HG03378 (cell line): ENCODE measurements around the gene STX8.

Source experiments
- ATAC-seq: cut with Tn5 transposase; IDR thresholded peaks from one replicate; pipeline ENCODE4 v1.9.1; 2021; ENCODE audit warnings: mild to moderate bottlenecking, moderate library complexity; ENCODE audit not compliant: unreplicated experiment

STX8 gene

GRCh38 chr17:9446528-9446927 lies 129.1 kb downstream of the STX8 start:
- ATAC-seq, result no peak

GRCh38 chr17:9445424-9445823 lies 130.2 kb downstream of the STX8 start:
- no peak for ATAC-seq

GRCh38 chr17:9444687-9445086 lies 130.9 kb downstream of the STX8 start:
- ATAC-seq, result no peak

DNA sequence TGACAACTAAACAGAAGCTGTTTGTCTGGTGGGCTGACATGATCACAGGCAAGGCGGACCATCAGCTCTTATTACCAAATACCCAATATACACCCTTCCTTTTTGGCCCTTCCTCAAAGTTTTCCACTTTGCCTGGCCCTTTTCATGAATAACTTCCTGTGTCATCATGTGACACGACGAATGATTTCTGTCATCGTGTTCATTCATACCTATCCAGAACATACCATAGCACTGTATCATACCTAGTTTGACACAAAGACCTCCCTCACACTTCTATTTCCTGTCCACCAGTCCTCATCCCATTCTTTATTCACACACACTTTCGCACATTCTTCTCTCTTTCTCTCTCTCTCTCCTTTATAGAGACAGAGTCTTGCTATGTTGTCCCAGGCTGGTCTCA lies 131.8 kb downstream of the STX8 start:
- ATAC-seq, result no peak

DNA sequence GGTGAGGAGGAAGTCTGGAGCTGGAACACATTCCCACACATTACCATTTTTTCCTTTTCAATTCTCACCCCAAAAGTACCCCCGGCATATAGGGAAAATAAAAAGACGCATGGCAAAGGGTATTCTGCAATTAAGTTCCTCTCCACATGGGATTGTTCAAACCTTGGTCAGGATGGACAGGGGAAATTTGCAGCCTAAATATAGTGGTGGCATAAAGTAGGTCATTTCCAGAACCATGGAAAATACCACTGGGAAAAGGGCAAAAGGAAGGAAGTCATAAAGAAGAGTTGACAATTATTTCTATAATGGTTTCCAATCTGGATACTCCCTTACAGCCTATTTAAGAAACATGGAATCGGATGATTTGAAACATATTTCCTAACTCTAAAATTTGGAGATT lies 135.8 kb downstream of the STX8 start:
- ATAC-seq, result no peak

DNA sequence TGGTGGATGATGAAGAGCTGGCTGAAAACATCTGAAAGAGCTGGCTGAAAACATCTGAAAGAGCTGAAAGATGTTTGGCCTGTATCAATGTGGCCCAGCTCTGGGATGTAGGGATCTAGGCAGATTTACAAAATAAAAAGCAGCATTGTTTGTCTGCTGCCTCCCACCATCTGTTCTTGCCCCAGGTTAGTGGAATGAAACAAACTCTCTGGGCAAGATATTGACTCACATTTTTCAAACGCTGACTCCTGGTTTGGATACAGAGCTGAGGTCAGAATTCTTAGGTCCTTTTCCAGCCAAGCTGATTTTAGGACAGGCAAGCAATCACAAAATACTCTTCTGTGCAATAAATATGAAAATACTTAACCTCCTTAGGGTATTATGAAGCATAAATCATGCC lies 139.0 kb downstream of the STX8 start:
- ATAC-seq, result no peak

GRCh38 chr17:9435165-9435564 lies 140.5 kb downstream of the STX8 start:
- ATAC-seq, result no peak

GRCh38 chr17:9434642-9435057 lies 141.0 kb downstream of the STX8 start:
- ATAC-seq, result no peak

GRCh38 chr17:9432934-9433421 lies 142.6 kb downstream of the STX8 start:
- ATAC-seq, result no peak

- ATAC-seq, result no peak
Observed at GRCh38 chr17:9432134-9432885, 143.3 kb downstream of the STX8 start.

DNA sequence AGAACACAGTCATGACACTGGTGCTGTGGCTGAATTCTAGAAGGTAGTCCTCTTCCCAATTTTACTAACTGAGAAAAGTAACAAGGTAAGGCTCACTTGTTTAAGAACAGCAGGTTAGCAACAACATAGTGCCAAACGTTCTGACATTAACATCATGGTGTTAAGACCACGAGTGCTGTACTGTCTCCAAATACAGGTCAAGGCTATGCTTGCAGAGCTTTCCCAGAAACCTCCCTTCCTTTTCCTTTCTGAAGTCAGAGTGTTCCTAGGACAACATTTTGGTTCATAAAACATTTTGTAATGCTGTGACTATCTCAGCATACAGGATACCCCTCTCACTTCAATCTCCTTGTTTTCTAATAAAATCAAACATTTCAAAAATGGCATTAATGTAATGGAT lies 144.0 kb downstream of the STX8 start:
- no peak for ATAC-seq

DNA sequence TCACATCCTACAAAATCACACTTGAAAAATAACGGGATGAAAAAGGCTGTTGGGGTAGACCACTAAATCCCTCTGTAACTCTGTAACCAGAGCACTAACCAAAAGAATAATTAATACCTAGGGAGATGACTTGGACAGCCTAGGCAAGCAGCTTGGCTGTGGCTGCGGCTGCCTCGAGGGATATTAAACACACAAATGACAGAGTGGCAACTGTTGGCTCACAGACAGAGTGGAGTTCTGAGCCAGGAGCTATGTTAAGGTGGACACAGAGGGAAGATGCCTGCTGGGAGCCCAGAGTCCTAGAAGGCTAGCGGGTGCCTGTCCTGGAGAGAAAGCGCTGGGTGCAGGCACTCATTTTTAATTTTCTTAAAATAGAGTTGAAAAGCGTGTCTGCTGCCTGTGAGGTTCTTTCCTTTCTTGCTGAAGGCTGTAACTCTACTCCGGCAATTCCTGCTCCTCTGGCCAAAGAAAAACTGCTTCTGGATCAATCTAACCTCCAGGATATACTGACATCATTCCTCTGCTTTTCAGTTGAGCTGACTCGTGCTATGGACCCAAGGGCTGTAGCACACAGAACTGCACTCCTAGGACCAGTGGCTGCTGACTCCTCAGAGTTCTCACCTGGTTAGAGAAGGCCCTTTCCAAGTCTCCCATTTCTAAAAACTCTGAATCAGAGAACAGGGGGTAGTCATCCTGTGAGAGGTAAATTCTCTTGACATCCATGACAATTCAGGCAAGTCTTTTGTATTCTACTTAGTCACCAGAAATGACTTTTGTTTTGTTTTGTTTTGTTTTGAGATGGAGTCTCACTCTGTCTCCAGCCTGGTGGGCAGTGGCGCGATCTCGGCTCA lies 147.9 kb downstream of the STX8 start:
- no peak for ATAC-seq

DNA sequence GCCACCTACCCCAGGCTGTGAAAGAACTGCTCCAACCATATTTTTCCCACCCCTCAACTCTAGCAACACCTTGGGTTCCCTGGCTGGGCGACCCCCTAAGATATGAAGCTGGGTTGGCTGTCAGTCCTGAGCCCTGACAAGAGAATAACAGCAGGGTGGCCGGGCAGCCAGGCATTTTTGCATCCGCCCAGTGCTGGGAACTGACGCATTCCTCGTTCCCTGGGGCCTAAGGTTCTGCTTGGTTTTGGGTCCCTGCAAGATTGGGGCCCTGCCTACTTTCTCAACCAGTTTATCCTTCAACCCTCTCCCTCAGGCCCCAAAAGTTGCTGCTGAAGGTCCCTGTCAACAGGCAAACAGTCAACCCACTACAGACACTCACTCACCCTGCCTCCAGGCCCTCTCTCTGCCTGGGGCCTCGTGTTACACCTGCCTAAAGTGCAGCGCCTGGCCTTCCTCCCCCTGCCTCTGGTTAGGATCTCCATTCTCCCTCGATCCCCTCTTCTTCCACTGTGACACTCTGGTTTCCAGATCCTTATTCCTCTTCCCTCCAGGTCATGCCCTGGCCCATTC lies 151.5 kb downstream of the STX8 start:
- ATAC-seq, result no peak

DNA sequence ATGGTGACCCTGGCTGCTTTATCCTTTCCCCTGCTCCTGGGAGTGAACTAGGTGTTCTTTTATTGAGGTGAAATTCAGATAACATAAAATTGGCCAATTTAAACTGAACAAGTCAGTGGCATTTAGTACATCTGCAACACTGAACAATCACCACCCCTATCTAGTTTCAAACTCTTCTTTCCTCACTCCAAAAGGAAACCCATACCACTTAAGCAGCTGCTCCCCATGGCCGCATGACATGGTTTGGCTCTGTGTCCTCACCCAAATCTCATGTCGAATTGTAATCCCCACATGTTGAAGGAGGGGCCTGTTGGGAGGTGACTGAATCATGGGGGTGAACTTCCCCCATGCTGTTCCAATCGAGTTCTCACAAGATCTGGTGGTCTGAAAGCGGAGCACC lies 154.1 kb downstream of the STX8 start:
- ATAC-seq, result no peak

DNA sequence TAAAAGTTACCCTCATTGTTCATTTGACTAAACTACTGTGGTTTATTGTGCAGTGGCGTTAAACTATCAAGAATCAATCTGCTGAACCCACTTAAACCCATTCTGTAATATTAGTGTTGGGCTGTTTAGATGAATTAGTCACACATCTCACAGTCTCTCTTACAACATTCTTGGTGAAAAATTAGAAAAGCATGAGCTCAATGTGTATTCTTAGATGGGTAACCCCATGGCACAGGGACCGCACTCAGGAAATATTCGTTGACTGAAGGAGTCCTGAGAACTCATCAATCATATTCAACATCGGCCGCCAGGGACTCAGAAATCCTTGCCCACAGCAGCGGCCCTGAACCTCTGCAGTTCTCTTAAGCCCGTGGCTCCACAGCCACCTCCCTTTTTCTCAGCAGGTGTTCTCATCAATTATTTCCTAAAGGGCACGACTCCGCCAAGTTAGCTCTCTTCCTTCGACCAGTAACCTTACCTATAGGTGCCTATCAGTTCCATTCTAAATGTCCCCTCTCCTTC lies 155.6 kb downstream of the STX8 start:
- no peak for ATAC-seq

DNA sequence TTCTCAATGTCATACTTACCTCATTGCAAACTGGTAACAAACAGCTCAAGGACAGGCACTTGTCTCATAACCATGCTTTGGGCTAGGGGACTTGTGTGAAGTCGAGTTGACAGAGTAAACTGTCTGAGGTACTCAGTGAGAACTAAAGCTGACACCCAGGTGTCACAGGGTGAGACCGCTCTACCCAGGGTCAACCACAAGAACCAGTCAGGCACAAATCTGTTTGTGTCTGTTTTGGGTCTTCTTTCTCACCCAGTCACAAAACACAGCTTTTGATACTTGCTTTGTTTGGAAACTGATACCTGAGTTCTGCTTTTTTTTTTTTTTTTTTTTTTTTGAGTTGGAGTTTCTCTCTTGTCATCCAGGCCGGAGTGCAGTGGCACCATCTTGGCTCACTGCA lies 161.1 kb downstream of the STX8 start:
- peak; percentile 84 for ATAC-seq

DNA sequence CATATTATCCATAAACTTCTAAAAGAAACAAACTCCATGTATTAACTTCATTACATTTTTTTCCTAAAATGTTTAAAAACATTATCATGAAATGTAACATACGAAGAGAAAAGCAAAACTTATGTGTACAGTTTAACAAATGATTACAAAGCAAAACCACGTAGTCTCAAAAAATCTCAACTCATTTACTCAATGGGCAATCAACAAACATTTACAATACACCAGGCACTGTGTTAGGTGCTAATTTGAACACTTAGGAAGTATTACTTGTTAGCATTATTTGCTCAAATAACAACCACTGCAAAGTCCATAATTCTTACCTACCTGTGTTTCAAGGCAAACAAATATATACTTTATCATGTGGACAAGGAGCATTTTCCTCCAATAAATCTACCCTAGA lies 164.9 kb downstream of the STX8 start:
- no peak for ATAC-seq

- no peak for ATAC-seq
Observed at GRCh38 chr17:9410301-9410700, 165.3 kb downstream of the STX8 start.

- no peak for ATAC-seq
Observed at GRCh38 chr17:9409878-9410277, 165.7 kb downstream of the STX8 start.

GRCh38 chr17:9408868-9409829 lies 166.5 kb downstream of the STX8 start:
- no peak for ATAC-seq
